Common myeloid progenitor, CD34-positive (primary cell): ENCODE data around the gene SLAMF6.
"Not testable (repeated sequence)": the region's sequence is repeated elsewhere in the genome, so short reads cannot be mapped to it uniquely, and the experiment has no call there.

Source experiments
- CTCF ChIA-PET: fragments of 350-600 bp; sonication (Branson Sonifier 250); formaldehyde crosslinking; loops from one replicate; lab custom pipeline; 2021; ENCODE audit warnings: antibody characterized with exemption; lab: Charles Lee
- POLR2A ChIA-PET: fragments of 350-600 bp; sonication (Branson Sonifier 250); formaldehyde crosslinking; loops from one replicate; lab custom pipeline; 2021; ENCODE audit warnings: antibody characterized with exemption; lab: Charles Lee
- DNase-seq, 3 donors: peaks; one replicate each; pipeline versions ENCODE4 v3.0.0 to v3.0.0-alpha.2; 2013
- H3K27ac ChIP-seq, 2 experiments: 1 replicate in 1 of 2; 2 replicates in 1 of 2; pipeline ENCODE4 v1.7.0; 2013; ENCODE audit warnings: inconsistent platforms in 2 of 2, low read length in 2 of 2, mild to moderate bottlenecking in 2 of 2, low read depth in 1 of 2, moderate library complexity in 1 of 2; ENCODE audit not compliant: severe bottlenecking in 2 of 2, insufficient read depth in 1 of 2, poor library complexity in 1 of 2
- H3K27me3 ChIP-seq, 5 experiments: replicated peaks in 2 of 5; 1 replicate in 3 of 5; 2 replicates in 2 of 5; pipeline versions ENCODE4 v1.6.1 to v1.7.0; 2013; ENCODE audit warnings: low read length in 4 of 5, mild to moderate bottlenecking in 2 of 5, moderate library complexity in 2 of 5, inconsistent platforms in 1 of 5; ENCODE audit not compliant: insufficient read depth in 5 of 5, control insufficient read depth in 4 of 5
- H3K36me3 ChIP-seq, 4 experiments: 1 replicate in 2 of 4; 2 replicates in 2 of 4; pipeline versions ENCODE4 v1.6.1 to v1.7.0; 2013; ENCODE audit warnings: low read length in 3 of 4, control low read depth in 1 of 4, mild to moderate bottlenecking in 1 of 4; ENCODE audit not compliant: control insufficient read depth in 4 of 4, insufficient read depth in 4 of 4
- H3K4me1 ChIP-seq, 4 experiments: 1 replicate in 3 of 4; 2 replicates in 1 of 4; pipeline versions ENCODE4 v1.6.1 to v1.7.1; 2013; ENCODE audit warnings: low read length in 3 of 4, mild to moderate bottlenecking in 3 of 4, control low read depth in 1 of 4, inconsistent platforms in 1 of 4, moderate library complexity in 1 of 4; ENCODE audit not compliant: control insufficient read depth in 4 of 4, insufficient read depth in 4 of 4; ENCODE audit errors: control extremely low read depth in 1 of 4
- H3K4me3 ChIP-seq, 7 experiments: 1 replicate in 4 of 7; 2 replicates in 3 of 7; pipeline versions ENCODE4 v1.5.1 to v1.7.0; 2013; ENCODE audit warnings: mild to moderate bottlenecking in 7 of 7, low read length in 6 of 7, moderate library complexity in 6 of 7, inconsistent platforms in 2 of 7, low read depth in 2 of 7, control low read depth in 1 of 7; ENCODE audit not compliant: insufficient read depth in 4 of 7, control insufficient read depth in 1 of 7; ENCODE audit errors: extremely low read depth in 1 of 7
- H3K9me3 ChIP-seq, 5 experiments: 1 replicate in 4 of 5; 2 replicates in 1 of 5; pipeline versions ENCODE4 v1.6.1 to v1.7.1; 2013; ENCODE audit warnings: low read length in 4 of 5, mild to moderate bottlenecking in 2 of 5, inconsistent platforms in 1 of 5, low read depth in 1 of 5, moderate library complexity in 1 of 5; ENCODE audit not compliant: control insufficient read depth in 4 of 5, insufficient read depth in 2 of 5; ENCODE audit errors: control extremely low read depth in 1 of 5
- WGBS: methylation state at CpG from one replicate; pipeline ENCODE4 v1.1.5; 2013; ENCODE audit not compliant: insufficient coverage; 5-methylcytosine and 5-hydroxymethylcytosine counted together

SLAMF6 gene

DNA sequence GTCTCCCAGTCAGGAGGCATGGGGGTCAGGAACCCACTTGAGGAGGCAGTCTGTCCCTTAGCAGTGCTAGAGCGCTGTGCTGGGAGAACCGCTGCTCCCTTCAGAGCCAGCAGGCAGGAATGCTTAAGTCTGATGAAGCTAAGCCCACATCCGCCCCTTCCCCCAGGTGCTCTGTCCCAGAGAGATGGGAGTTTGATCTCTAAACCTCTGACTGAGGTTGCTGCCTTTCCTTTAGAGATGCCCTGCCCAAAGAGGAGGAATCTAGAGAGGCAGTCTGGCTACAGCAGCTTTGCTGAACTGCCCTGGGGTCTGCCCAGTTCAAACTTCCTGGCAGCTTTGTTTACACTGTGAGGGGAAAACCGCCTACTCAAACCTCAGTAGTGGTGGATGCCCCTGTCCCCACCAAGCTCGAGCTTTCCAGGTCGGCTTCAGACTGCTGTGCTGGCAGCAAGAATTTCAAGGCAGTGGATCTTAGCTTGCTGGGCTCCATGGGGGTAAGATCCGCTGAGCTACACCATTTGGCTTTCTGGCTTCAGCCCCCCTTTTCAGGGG is 6.4 kb upstream of the SLAMF6 start:
- DNase-seq, H3K27ac ChIP-seq, H3K27me3 ChIP-seq, H3K36me3 ChIP-seq: not testable (repeated sequence)
- peak overlapping the region in 1 of 7 experiments; percentile 17 for H3K4me3 ChIP-seq
- H3K4me1 ChIP-seq, result peaks cover 0 to 14% (median 5%) of the 10 kb centered on the region in 4 experiments
- peaks cover 0 to 18% (median 5%) of the 10 kb centered on the region in 5 experiments for H3K9me3 ChIP-seq
- POLR2A ChIA-PET, result interaction anchor here (0.5 to 2.0 kb wide), 3 partner anchors 11 to 95 kb away, joined by 4 to 9 read pairs (median 4); no protein-coding TSS in a partner anchor
- CTCF ChIA-PET, result interaction anchor here (0.9 to 1.3 kb wide), 4 partner anchors 11 to 40 kb away, joined by 3 to 4 read pairs (median 3); no protein-coding TSS in a partner anchor
- 56% methylated on average over 6 of the region's 7 CpGs for WGBS

DNA sequence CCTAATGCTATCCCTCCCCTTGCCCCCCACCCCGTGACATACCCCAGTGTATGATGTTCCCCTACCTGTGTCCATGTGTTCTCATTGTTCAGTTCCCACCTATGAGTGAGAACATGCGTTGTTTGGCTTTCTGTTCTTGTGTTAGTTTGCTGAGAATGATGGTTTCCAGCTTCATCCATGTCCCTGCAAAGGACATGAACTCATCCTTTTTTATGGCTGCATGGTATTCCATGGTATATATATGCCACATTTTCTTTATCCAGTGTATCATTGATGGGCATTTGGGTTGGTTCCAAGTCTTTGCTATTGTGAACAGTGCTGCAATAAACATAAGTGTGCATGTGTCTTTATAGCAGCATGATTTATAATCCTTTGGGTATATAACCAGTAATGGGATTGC is 734 bp upstream of the SLAMF6 start:
- CTCF ChIA-PET, result interaction anchor here (1.5 to 2.1 kb wide), 3 partner anchors 10 to 20 kb away, joined by 4 to 7 read pairs (median 5); no protein-coding TSS in a partner anchor
- H3K27ac ChIP-seq, H3K9me3 ChIP-seq, H3K27me3 ChIP-seq, H3K4me3 ChIP-seq, POLR2A ChIA-PET, H3K36me3 ChIP-seq, DNase-seq: not testable (repeated sequence)
- H3K4me1 ChIP-seq, result peaks cover 16 to 41% (median 29%) of the 10 kb centered on the region in 4 experiments
- no CpG with 5 or more reads among the region's 2 CpGs for WGBS

- H3K4me1 ChIP-seq, result peaks cover 16 to 41% (median 28%) of the 10 kb centered on the region in 4 experiments
- H3K27ac ChIP-seq, result no peak overlapping the region
- 0% methylated on average over 1 of the region's 3 CpGs for WGBS
- H3K4me3 ChIP-seq, result no peak overlapping the region
- POLR2A ChIA-PET, result no interaction called here
- CTCF ChIA-PET, result interaction anchor here (1.5 to 2.1 kb wide), 4 partner anchors 8 to 85 kb away, joined by 3 to 7 read pairs (median 4); no protein-coding TSS in a partner anchor
- DNase-seq, result no peak
- no peaks in the 10 kb centered on the region for H3K27me3 ChIP-seq
- H3K36me3 ChIP-seq, result no peaks in the 10 kb centered on the region
- peaks cover 0 to 2% (median 0%) of the 10 kb centered on the region in 5 experiments for H3K9me3 ChIP-seq
Observed at GRCh38 chr1:160522136-160522535, 919 bp downstream of the SLAMF6 start.

DNA sequence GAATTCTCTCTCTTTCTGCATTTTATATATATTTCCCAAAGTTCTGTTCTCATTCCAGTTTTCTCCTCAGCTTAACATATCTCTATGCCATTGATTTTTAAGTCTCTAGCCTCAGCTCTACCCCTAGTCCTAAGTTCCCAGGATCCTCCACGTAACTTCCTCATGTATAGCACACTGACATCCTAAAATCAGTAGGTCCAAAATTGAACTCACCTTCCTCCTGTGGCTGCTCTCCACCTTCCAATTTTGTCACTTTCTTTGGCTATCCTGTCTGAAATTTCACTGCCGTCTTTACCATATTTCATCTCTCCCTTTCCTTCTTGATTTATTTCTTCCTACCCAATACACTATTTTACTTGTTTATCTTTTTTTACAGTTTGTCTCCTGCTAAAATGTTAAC is 1.5 kb downstream of the SLAMF6 start:
- WGBS, result 85% methylated on average over 2 of the region's 2 CpGs
- Histone ChIP-seq H3K9me3 (no peaks in the 10 kb centered on the region), H3K27me3 (no peaks in the 10 kb centered on the region), H3K36me3 (no peaks in the 10 kb centered on the region), H3K27ac (no peak overlapping the region), H3K4me3 (no peak overlapping the region), H3K4me1 (peaks cover 16 to 41% (median 28%) of the 10 kb centered on the region in 4 experiments)
- POLR2A ChIA-PET, result no interaction called here
- no peak for DNase-seq
- CTCF ChIA-PET, result interaction anchor here (1.5 to 2.1 kb wide), 2 partner anchors 22 to 85 kb away, joined by 3 to 5 read pairs; no protein-coding TSS in a partner anchor

DNA sequence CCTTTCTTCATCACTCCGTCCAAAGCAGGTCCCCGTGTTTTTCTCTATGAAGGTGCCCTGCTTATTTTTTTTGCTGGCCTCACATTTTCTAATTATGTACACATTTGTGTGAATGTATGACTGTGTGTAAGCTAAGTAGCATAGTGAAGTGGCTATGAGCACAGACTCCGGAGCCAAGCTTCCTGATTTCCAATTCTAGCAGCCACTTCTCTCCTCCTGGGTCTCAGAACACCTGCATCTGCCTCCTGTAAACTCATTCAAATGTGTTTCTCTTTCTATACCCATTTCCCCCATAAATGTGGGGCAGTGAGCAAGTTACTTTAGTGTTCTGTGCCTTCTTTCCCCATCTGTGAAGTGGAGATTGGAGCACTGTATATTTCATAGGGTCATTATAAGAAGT is 2.1 kb downstream of the SLAMF6 start:
- no peaks in the 10 kb centered on the region for H3K27me3 ChIP-seq
- peak in 1 of 3 donors; percentile 31 for DNase-seq
- no peaks in the 10 kb centered on the region for H3K36me3 ChIP-seq
- WGBS, result 20% methylated on average over 1 of the region's 3 CpGs
- ChIA-PET CTCF (interaction anchor here (1.5 kb wide), 1 partner anchor 86 kb away, joined by 3 read pairs; no protein-coding TSS in a partner anchor), POLR2A (no interaction called here)
- H3K4me3 ChIP-seq, result no peak overlapping the region
- H3K27ac ChIP-seq, result no peak overlapping the region
- H3K4me1 ChIP-seq, result peaks cover 16 to 41% (median 28%) of the 10 kb centered on the region in 4 experiments
- no peaks in the 10 kb centered on the region for H3K9me3 ChIP-seq

DNA sequence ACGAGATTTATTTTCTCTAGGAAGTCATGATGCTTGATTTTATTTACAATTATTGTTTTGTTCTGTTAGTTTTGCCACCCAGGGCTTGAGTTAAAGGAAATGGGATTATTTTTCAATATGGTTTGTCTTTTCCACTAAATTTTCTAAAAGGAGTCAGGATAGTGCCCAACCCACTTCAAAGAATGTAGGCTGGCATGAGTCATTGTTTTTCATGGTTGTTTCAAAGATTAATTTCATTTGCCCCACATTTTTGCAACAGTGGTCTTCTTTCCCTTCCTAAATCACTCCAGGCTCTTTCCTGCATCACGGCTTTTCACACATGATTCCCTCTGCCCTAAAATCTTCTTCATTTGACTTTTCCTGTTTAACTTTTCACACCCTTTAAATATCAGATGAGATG is 2.5 kb downstream of the SLAMF6 start:
- peak in 1 of 3 donors; percentile 45 for DNase-seq
- ChIA-PET POLR2A (no interaction called here), CTCF (no interaction called here)
- Histone ChIP-seq H3K4me1 (peaks cover 16 to 41% (median 28%) of the 10 kb centered on the region in 4 experiments), H3K36me3 (no peaks in the 10 kb centered on the region), H3K9me3 (no peaks in the 10 kb centered on the region), H3K4me3 (no peak overlapping the region), H3K27me3 (no peaks in the 10 kb centered on the region), H3K27ac (no peak overlapping the region)
- WGBS, result 23% methylated on average over 1 of the region's 2 CpGs
